ENCODE measurements around the gene MIDN.

MIDN gene

DNA sequence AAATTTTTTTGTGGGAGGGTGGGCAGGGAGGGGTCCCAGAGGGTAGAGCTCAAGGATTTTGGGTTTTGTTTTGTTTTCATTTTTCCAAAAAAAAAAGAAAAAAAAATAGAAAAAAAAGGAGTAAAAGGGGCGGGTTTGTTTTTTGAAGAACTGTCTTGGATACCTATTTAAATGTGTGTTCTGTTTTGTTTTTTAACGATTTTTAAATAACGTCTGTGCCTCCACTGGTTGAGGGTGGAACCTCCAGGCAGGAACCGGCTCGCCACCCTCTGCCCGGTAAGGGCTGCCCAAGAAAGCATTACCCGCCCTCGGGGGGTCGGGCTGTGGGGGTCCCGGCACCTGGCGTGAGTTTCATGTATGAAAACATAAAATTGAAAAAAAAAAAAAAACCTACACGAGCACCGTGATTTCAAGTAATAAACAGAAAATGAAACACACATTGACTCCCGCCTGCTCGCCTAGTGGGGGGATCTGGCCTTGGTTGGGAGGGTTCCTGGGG, 10.4 kb downstream of the MIDN start:
- TF ChIP-seq ZNF404 (tag by site-specific recombination; IDR thresholded peaks at IDR 0.05) (no peak), ZNF785 (tag by site-specific recombination; IDR thresholded peaks at IDR 0.05) (no peak), GLIS1 (tag by site-specific recombination; IDR thresholded peaks at IDR 0.05) (peak; percentile 92), ZBTB8A (tag by site-specific recombination; IDR thresholded peaks at IDR 0.05) (peak; percentile 36; the same call in 1 of the 2 replicates), ZNF529 (tag by site-specific recombination; IDR thresholded peaks at IDR 0.05; ENCODE audit: insufficient replicate concordance) (no peak), OSR2 (tag by site-specific recombination; IDR thresholded peaks at IDR 0.05) (no peak), RBAK (tag by site-specific recombination; IDR thresholded peaks at IDR 0.05) (no peak), ZNF23 (tag by site-specific recombination; IDR thresholded peaks at IDR 0.05; ENCODE audit: borderline replicate concordance) (no peak), ZNF114 (tag by site-specific recombination; IDR thresholded peaks at IDR 0.05) (no peak), ZNF521 (tag by site-specific recombination; IDR thresholded peaks at IDR 0.05) (no peak), ZNF660 (tag by site-specific recombination; IDR thresholded peaks at IDR 0.05) (no peak), SALL2 (tag by site-specific recombination; IDR thresholded peaks at IDR 0.05; ENCODE audit: borderline replicate concordance) (no peak), ZSCAN23 (tag by site-specific recombination; IDR thresholded peaks at IDR 0.05) (no peak), ZBTB17 (tag by site-specific recombination; IDR thresholded peaks at IDR 0.05) (no peak), ZBTB7A (tag by site-specific recombination; IDR thresholded peaks at IDR 0.05; ENCODE audit: low read depth) (no peak), ZNF335 (tag by site-specific recombination; conservative IDR thresholded peaks at IDR 0.05) (no peak)
- TF ChIP-seq, protein P1, sequence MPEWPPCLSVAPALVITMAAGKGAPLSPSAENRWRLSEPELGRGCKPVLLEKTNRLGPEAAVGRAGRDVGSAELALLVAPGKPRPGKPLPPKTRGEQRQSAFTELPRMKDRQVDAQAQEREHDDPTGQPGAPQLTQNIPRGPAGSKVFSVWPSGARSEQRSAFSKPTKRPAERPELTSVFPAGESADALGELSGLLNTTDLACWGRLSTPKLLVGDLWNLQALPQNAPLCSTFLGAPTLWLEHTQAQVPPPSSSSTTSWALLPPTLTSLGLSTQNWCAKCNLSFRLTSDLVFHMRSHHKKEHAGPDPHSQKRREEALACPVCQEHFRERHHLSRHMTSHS (tag by site-specific recombination; IDR thresholded peaks at IDR 0.05) = no peak
- TF ChIP-seq, protein P2, sequence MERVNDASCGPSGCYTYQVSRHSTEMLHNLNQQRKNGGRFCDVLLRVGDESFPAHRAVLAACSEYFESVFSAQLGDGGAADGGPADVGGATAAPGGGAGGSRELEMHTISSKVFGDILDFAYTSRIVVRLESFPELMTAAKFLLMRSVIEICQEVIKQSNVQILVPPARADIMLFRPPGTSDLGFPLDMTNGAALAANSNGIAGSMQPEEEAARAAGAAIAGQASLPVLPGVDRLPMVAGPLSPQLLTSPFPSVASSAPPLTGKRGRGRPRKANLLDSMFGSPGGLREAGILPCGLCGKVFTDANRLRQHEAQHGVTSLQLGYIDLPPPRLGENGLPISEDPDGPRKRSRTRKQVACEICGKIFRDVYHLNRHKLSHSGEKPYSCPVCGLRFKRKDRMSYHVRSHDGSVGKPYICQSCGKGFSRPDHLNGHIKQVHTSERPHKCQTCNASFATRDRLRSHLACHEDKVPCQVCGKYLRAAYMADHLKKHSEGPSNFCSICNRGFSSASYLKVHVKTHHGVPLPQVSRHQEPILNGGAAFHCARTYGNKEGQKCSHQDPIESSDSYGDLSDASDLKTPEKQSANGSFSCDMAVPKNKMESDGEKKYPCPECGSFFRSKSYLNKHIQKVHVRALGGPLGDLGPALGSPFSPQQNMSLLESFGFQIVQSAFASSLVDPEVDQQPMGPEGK (tag by site-specific recombination; IDR thresholded peaks at IDR 0.05) = no peak
- TF ChIP-seq, protein P3, sequence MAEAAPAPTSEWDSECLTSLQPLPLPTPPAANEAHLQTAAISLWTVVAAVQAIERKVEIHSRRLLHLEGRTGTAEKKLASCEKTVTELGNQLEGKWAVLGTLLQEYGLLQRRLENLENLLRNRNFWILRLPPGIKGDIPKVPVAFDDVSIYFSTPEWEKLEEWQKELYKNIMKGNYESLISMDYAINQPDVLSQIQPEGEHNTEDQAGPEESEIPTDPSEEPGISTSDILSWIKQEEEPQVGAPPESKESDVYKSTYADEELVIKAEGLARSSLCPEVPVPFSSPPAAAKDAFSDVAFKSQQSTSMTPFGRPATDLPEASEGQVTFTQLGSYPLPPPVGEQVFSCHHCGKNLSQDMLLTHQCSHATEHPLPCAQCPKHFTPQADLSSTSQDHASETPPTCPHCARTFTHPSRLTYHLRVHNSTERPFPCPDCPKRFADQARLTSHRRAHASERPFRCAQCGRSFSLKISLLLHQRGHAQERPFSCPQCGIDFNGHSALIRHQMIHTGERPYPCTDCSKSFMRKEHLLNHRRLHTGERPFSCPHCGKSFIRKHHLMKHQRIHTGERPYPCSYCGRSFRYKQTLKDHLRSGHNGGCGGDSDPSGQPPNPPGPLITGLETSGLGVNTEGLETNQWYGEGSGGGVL (tag by site-specific recombination; IDR thresholded peaks at IDR 0.05) = peak; percentile 90; the same call in 1 of the 2 replicates
- TF ChIP-seq, protein P4, sequence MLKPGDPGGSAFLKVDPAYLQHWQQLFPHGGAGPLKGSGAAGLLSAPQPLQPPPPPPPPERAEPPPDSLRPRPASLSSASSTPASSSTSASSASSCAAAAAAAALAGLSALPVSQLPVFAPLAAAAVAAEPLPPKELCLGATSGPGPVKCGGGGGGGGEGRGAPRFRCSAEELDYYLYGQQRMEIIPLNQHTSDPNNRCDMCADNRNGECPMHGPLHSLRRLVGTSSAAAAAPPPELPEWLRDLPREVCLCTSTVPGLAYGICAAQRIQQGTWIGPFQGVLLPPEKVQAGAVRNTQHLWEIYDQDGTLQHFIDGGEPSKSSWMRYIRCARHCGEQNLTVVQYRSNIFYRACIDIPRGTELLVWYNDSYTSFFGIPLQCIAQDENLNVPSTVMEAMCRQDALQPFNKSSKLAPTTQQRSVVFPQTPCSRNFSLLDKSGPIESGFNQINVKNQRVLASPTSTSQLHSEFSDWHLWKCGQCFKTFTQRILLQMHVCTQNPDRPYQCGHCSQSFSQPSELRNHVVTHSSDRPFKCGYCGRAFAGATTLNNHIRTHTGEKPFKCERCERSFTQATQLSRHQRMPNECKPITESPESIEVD (tag by site-specific recombination; IDR thresholded peaks at IDR 0.05) = 0 out of 2 replicates have a peak, but pooled peaks have one; percentile 42
- Histone ChIP-seq H3K9me3 (ENCODE audit: control insufficient read depth, insufficient read depth, low read depth, low read length) (no peaks in the 10 kb centered on the region), H3K4me1 (ENCODE audit: control insufficient read depth, insufficient read depth, low read length) (peaks cover 23% of the 10 kb centered on the region), H3K36me3 (ENCODE audit: control insufficient read depth in 2 of 2, insufficient read depth in 1 of 2, low read length in 2 of 2) (peaks cover 21 to 44% of the 10 kb centered on the region in 2 experiments), H3K4me3 (ENCODE audit: low read depth, low read length) (no peak overlapping the region), H3K27ac (ENCODE audit: extremely low read depth, low read depth, low read length) (peak overlapping the region; percentile 63)
- CTCF ChIA-PET = interaction anchor here (11.3 kb wide), 1 partner anchor 14 kb away, joined by 299 read pairs; no protein-coding TSS in a partner anchor
- POLR2A ChIA-PET = interaction anchor here (0.6 to 10.8 kb wide), 5 partner anchors 8 to 687 kb away, joined by 3 to 407 read pairs (median 5); partner anchors contain the start of genes CBARP and CIRBP
